ENCODE data around the gene SAMD8. TPM values are rescaled to one million over a fixed set of nuclear protein-coding genes. Genes with fewer than 3 reads are reported as not detected.

The SAMD8 gene
- total RNA-seq, 1 donor from 2014 or later = 21.7 TPM

GRCh38 chr10:75223507-75223906, 112.1 kb downstream of the SAMD8 start:
- H3K36me3 ChIP-seq = peaks cover 78% of the 10 kb centered on the region

GRCh38 chr10:75226095-75226494, 114.6 kb downstream of the SAMD8 start:
- H3K4me1 ChIP-seq = peaks cover 59% of the 10 kb centered on the region
- H3K36me3 ChIP-seq = peaks cover 76% of the 10 kb centered on the region
- no peak for TF ChIP-seq CTCF (IDR thresholded peaks at IDR 0.05)
- H3K4me3 ChIP-seq = no peak overlapping the region
- no peak for DNase-seq
- no peak for ATAC-seq
- no peaks in the 10 kb centered on the region for H3K9me3 ChIP-seq
- H3K27me3 ChIP-seq (ENCODE audit: low read depth) = no peaks in the 10 kb centered on the region
- intact Hi-C loops (cut with DNase I) = no loop called here
- H3K27ac ChIP-seq = peak overlapping the region; percentile 75

More at GRCh38 chr10:75223507-75223906, 112.1 kb downstream of the SAMD8 start:
- no peak overlapping the region for H3K4me3 ChIP-seq
- H3K27ac ChIP-seq = no peak overlapping the region
- TF ChIP-seq CTCF (IDR thresholded peaks at IDR 0.05) = no peak
- no peak for ATAC-seq
- H3K9me3 ChIP-seq = no peaks in the 10 kb centered on the region
- peaks cover 55% of the 10 kb centered on the region for H3K4me1 ChIP-seq
- intact Hi-C loops (cut with DNase I) = no loop called here
- DNase-seq = no peak
- H3K27me3 ChIP-seq (ENCODE audit: low read depth) = no peaks in the 10 kb centered on the region

GRCh38 chr10:75226656-75227055, 115.2 kb downstream of the SAMD8 start:
- Histone ChIP-seq H3K4me3 (no peak overlapping the region), H3K4me1 (peaks cover 59% of the 10 kb centered on the region), H3K27ac (peak overlapping the region; percentile 75), H3K27me3 (ENCODE audit: low read depth) (no peaks in the 10 kb centered on the region), H3K36me3 (peaks cover 76% of the 10 kb centered on the region), H3K9me3 (no peaks in the 10 kb centered on the region)
- ATAC-seq (no peak), DNase-seq (no peak)
- intact Hi-C loops (cut with DNase I) = no loop called here
- no peak for TF ChIP-seq CTCF (IDR thresholded peaks at IDR 0.05)

GRCh38 chr10:75228278-75228677, 116.8 kb downstream of the SAMD8 start:
- no peak for DNase-seq
- Histone ChIP-seq H3K4me1 (peaks cover 57% of the 10 kb centered on the region), H3K27ac (no peak overlapping the region)

GRCh38 chr10:75228834-75229233, 117.4 kb downstream of the SAMD8 start:
- Histone ChIP-seq H3K27me3 (ENCODE audit: low read depth) (no peaks in the 10 kb centered on the region), H3K36me3 (peaks cover 72% of the 10 kb centered on the region), H3K27ac (no peak overlapping the region), H3K4me3 (no peak overlapping the region), H3K4me1 (peaks cover 51% of the 10 kb centered on the region), H3K9me3 (no peaks in the 10 kb centered on the region)
- intact Hi-C loops (cut with DNase I) = no loop called here
- DNase-seq (no peak), ATAC-seq (no peak)
- TF ChIP-seq CTCF (IDR thresholded peaks at IDR 0.05) = no peak

More at GRCh38 chr10:75228278-75228677, 116.8 kb downstream of the SAMD8 start:
- peaks cover 73% of the 10 kb centered on the region for H3K36me3 ChIP-seq
- H3K27me3 ChIP-seq (ENCODE audit: low read depth) = no peaks in the 10 kb centered on the region
- H3K9me3 ChIP-seq = no peaks in the 10 kb centered on the region
- H3K4me3 ChIP-seq = no peak overlapping the region
- TF ChIP-seq CTCF (IDR thresholded peaks at IDR 0.05) = no peak
- intact Hi-C loops (cut with DNase I) = no loop called here
- no peak for ATAC-seq

- Histone ChIP-seq H3K36me3 (peaks cover 62% of the 10 kb centered on the region), H3K9me3 (no peaks in the 10 kb centered on the region), H3K4me1 (peaks cover 46% of the 10 kb centered on the region), H3K4me3 (no peak overlapping the region), H3K27ac (no peak overlapping the region), H3K27me3 (ENCODE audit: low read depth) (no peaks in the 10 kb centered on the region)
- intact Hi-C loops (cut with DNase I) = no loop called here
- TF ChIP-seq CTCF (IDR thresholded peaks at IDR 0.05) = no peak
- DNase-seq = no peak
- no peak for ATAC-seq
These were observed 118.5 kb downstream of the SAMD8 start for GRCh38 chr10:75229971-75230370.

Measured in lower lobe of right lung (tissue), 2 donors.